GM18505 (cell line): ENCODE measurements around the gene HSH2D.
A peak's percentile ranks its signal among the peaks of the same experiment; 100 is the strongest.
"Not testable (repeated sequence)": the region's sequence is repeated elsewhere in the genome, so short reads cannot be mapped to it uniquely, and the experiment has no call there.

ENCODE experiments used
- ATAC-seq: cut with Tn5 transposase; IDR thresholded peaks from one replicate; pipeline ENCODE4 v1.9.1; 2021; ENCODE audit not compliant: unreplicated experiment
- POLR2A ChIP-seq: IDR thresholded peaks from 4 replicates; pipeline ENCODE4 v1.6.1; 2011; ENCODE audit warnings: borderline replicate concordance; ENCODE audit not compliant: insufficient read depth, insufficient read length; ENCODE audit errors: extremely low read depth

The HSH2D gene

DNA sequence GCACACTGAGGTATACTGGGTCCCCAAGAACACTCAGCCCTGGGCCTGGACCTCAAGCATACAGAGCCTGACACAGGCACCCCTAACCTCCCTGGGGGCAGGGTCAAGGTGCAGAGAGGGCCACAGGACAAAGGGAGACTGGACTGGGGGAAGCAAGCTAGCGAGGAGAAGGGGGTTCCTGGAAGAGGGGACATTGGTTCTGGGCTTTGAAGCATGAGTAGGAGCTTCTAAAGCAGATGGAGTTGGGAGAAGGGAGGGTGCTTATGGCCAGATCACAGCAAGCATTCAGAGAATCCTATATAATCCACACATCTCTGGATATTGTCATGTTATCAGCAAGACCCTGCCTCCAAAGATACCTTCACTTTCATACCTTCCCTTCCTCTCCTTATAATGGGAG lies 26.6 kb downstream of the HSH2D start:
- ATAC-seq, result no peak
- no peak for TF ChIP-seq POLR2A

DNA sequence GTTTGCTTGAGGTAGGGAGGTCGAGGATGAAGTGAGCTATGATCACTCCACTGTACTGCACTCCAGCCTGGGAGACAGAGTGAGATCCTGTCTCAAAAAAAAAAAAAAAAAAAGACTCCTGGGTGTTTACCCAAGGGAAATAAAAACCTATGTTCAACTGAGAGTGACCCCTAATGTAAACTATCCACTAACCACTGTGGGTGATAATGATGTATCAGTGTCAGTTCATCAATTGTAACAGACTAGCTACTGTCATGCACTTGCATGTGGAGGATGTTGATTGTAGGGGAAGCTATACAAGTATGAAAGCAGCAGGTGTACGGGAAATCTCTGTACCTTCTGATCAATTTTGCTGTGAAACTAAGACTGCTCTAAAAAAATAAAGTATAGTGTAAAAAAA lies 32.5 kb downstream of the HSH2D start:
- no peak for ATAC-seq
- no peak for TF ChIP-seq POLR2A

DNA sequence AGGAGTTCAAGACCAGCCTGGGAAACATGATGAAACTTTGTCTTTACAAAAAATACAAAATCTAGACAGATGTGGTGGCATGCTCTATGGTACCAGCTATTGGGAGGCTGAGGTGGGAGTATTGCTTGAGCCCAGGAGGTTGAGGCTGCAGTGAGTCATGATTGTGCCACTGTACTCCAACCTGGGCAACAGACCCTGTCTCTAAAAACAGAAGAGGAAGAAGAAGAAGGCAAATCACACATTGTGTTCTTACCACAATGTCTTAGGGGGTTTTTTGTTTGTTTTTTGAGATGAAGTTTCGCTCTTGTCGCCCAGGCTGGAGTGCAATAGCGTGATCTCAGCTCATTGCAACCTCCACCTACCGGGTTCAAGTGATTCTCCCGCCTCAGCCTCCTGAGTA lies 35.4 kb downstream of the HSH2D start:
- ATAC-seq, result not testable (repeated sequence)

DNA sequence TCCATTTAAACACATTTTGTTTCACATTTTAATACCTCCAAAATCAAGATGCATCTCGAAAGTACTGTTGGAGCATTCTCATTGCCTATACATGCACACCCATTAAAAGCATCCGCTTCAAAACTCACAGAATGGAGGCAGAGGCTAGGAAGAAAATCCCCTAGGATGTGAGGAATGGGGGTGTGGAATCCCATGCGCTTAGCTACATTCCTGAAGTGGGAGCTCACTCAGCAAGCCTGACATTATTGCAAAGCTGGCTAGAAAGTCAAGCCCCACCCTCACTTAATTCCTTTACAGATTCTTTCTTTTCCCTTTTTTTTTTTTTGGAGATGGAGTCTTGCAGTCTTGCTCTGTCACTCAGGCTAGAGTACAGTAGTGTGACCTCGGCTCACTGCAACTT lies 37.1 kb downstream of the HSH2D start:
- TF ChIP-seq POLR2A, result no peak

DNA sequence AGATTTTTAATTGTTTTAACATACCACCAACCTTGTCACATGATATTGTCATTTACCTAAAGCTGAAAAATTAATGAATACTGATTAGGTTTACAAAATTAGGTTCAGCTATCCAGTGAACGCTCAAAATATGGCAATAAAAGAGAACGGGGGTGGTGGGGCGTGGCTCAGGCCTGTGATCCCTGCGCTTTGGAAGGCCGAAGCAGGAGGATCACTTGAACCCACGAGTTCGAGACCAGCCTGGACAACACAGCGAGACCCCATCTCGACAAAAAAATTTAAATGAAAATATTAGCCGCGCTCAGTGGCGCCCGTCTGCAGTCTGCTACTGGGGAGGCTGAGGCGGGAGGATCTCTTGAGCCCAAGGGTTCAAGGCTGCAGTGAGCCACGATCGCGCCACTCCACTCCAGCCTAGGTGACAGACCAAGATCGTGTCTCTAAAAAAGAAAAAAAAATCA lies 41.2 kb downstream of the HSH2D start:
- ATAC-seq, result peak; percentile 5
- TF ChIP-seq POLR2A, result no peak

More for the DNA sequence above, 37.1 kb downstream of the HSH2D start:
- ATAC-seq, result no peak

DNA sequence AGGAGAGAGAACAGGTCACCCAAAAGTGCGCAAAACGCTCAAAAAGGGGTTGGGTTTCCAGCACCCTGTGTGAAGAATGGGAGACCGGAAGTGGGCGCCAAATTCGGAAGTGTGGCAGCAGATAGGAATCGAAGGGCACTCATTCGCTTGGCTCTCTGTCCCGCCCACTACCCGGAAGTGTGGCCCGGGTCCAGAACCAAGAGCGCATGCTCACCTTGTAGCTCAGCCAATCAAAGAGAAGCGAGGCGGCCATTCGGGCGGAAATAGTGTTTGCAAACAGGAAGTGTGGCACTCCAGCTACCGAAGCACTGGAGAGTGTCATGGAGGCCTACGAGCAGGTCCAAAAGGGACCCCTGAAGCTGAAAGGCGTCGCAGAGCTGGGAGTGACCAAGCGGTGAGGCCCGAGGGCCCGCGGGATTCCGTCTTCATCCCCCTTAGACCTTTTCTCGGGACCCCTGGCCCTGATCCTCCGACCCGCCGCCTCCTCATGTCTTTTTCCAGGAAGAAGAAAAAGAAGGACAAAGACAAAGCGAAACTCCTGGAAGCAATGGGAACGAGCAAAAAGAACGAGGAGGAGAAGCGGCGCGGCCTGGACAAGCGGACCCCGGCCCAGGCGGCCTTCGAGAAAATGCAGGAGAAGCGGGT lies 41.8 kb downstream of the HSH2D start, which contains the start of gene FAM32A:
Gene FAM32A (plus strand): TSS at position 288 of the 645 bp plus-strand sequence. CDS start 33 bp downstream, at position 321.
- peak; percentile 78 for ATAC-seq
- TF ChIP-seq POLR2A, result peak; percentile 78

DNA sequence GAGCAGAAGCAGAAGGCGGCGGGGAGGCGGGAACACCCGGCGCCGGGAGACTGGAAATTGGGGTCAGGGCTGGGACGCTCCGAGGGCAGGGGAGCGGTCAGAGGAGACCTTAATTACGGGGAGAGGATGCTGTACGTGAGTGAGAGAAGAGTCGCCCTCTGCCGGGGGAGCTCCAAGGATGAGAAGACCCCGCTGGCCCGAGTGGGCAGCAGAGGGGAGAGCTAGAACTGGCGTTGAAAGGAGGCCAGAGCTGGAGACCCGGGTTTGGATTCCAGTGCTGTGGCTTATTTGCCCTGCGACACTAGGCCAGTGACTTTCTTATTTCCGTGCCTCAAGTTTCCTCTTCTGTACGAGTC lies 42.3 kb downstream of the HSH2D start:
- ATAC-seq, result peak; percentile 35
- no peak for TF ChIP-seq POLR2A

DNA sequence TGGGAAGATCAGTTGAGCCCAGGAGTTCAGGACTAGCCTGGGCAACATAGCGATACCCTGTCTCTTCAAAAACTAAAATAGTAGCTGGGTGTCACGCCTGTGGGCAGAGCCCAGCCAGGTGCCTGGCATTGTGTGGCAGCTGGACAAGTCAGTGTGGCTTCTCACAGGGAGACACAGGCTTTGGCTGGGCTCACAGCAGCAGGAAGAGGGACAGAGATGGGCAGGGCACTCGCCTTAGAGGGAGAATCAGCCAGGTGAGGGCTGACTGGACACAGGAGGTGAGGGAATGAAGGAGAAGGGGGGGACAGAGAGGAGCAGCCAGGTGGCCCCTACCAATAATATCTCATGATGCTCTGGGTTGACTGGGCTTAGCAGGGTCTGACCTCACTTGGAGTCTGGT lies 45.0 kb downstream of the HSH2D start:
- no peak for ATAC-seq
- TF ChIP-seq POLR2A, result no peak

DNA sequence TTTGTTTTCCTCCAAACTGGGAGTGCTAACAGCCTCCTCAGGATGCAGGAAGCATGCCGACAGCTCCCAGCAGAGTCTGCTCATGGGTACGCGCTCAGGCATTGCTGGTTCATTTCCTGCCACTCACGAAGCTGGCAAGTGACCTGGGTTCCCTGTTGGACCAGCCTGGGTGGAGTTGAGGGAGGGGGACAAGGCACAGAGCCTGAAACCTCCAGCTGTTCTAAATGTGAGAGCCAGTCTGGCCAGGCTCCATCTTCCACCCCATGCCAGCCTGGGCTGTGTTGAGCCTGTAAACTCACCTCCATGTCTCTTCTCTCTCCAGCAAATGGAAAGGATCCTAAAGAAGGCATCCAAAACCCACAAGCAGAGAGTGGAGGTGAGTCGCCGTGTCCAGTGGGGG lies 46.7 kb downstream of the HSH2D start:
- ATAC-seq, result no peak

DNA sequence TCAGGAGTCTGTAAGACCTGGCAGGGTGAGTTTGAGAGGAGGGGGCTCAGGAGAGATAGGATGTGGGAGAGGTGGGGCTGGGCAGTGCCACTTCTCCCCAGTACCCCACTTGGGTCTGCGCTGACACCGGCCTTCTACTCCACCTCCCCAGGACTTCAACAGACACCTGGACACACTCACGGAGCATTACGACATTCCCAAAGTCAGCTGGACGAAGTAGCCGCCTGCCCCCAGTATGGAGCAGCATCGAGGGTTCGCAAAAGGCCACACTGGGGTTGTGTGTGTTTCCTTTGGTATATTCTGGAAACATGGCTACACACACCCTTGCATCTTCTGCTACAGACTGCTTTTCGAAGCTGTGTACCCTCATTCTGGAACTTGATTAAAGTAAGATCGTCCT lies 47.3 kb downstream of the HSH2D start:
- TF ChIP-seq POLR2A, result no peak
- no peak for ATAC-seq

More for the DNA sequence above, 46.7 kb downstream of the HSH2D start:
- no peak for TF ChIP-seq POLR2A

DNA sequence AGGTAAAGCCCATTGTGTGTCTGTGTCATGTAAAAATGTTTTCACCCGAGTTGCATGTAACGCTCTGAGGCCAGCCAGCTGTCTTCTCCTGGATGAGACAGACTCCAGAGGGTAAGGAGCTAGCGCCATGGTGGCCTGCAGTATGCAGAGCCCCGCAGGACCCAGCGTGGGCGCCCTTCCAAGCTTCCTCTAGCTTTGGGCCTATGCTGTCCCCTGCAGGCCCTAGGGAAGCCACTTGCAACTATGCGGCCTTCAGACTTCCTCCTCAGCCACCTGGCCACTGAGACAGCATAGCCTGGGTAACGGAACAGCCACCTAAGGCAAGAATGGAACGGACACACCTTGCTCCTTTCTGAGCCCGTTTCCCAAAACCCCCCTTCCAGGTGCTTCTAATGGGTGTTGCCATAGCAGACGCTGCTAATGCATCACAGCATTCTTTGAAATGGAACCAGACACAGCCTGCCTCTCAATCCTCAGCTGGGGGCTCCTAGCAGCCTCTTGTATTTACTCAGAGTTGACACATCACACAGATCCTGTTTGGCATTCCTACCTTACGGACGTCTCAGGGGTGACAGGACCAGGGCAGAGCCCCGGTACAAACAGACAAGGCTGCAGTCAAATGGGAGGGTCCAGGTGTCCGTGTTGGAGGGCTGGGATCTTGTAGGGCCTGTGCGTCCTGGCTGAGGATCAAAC lies 47.9 kb downstream of the HSH2D start:
- no peak for TF ChIP-seq POLR2A
- ATAC-seq, result no peak

DNA sequence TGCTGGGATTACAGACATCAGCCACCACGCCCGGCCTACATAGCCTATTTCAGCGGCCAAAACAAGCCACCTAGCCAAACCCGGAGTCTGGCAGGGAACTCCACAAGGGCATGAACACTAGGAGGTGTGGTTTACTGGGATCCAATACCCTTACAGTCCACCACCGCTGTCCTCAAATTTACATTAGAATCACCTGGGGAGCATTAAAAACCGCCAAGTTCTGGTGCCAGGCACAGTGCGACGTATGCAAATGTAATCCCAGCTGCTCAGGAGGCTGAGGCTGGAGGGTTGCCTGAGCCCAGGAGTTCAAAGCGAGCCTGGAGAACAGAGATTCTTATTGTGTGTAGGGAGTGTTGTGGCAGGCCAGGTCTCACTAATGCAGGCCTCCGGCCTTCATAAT lies 50.0 kb downstream of the HSH2D start:
- ATAC-seq, result no peak
- no peak for TF ChIP-seq POLR2A

DNA sequence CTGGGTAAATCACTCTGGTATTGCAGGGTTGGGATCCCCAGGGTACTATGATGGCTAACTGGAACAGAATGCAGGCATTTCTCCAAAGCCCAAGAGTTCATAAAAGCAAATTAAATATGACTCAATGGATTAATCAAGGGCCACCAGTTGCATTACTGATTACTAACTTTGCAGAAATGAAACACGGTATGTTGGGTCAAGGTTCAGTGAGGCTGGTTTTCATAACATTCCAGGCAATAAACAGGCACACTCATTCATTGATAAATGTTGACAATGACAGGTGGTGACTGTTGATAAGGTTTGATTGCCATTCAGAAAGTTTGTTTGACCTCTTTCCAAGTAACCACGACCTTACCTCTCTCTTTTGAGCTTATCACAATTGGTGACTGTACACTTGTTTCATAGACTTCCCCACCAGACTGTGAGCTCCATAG lies 53.7 kb downstream of the HSH2D start:
- no peak for TF ChIP-seq POLR2A
- no peak for ATAC-seq

DNA sequence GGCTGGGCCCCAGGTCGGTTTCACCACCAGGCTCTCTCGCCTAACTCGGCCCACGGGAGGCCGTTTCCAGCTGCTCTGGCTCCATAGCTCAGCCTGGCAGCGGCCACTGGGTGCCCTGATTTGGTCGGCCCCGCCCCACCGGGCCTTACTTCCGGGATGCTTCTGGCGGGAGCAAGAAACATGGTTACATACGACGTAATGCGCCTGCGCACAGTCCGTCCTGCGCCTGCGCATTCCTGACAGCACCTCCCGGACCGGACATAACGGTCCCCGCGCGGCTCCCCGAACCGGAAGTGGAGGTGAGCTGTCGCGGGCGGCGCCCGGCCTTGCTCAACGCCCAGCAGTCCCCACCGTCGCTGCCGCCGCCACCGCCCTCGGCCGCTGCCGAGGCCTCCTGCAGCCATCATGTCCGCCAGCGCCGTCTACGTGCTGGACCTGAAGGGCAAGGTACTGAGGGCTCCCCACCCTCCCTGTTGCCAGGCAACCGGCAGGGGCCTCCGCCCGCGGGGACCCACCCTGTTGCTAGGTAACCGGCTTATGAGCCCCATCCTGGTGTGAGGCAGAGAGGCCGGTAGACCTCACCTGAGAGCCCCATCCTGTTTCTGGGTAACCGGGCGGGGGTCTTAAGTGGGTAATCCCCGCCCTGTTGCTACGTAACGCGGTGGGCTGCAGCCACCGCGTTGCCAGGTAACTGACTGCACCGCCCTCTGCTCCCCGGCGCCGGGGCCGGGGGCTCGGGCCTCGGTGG lies 54.3 kb downstream of the HSH2D start, which contains the start of gene AP1M1:
Gene AP1M1 (plus strand): TSS at position 290 of the 748 bp plus-strand sequence. CDS start 116 bp downstream, at position 406.
- ATAC-seq, result peak; percentile 78
- peak; percentile 93 for TF ChIP-seq POLR2A
